Measurements from ENCODE around the gene USF1. TPM values are rescaled to one million over a fixed set of nuclear protein-coding genes. Genes with fewer than 3 reads are reported as not detected.
"Not testable (repeated sequence)": the region's sequence is repeated elsewhere in the genome, so short reads cannot be mapped to it uniquely, and the experiment has no call there.

The USF1 gene
- total RNA-seq, 1 experiment from 2014 or later, result 89.1 TPM

DNA sequence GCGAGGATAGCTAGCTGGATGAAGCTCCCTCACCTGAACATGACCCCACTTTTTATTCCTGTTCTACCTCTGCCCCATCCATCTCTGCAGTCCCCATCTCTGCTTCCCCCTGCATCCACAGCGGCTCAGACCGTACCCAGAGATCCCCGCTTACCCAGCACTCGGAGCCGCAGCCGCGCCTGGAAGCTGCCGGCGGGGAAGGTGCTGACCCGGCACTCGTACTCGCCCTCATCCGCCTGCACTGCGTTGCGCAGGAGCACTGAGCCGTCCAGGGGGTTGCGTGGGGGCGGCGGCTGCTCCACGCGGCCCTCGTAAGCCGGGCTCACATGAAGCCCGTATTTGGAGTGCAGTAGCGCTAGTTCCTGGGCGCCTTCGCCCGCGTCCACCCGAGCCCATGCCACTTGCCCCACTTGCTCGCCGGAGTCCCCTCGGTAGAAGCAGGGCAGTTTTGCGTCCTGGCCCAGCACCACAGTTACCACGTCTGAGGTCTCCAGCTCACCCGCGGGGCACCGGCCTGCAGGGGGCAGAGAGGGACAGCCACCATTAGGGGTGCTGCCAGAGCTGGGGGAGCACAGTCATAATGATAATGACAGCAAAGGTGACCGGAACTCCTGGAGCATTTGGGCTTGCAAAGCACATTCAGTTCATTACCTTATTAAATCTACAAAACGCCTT lies 33.8 kb upstream of the USF1 start:
- no peak for DNase-seq (ENCODE audit: low read depth)

DNA sequence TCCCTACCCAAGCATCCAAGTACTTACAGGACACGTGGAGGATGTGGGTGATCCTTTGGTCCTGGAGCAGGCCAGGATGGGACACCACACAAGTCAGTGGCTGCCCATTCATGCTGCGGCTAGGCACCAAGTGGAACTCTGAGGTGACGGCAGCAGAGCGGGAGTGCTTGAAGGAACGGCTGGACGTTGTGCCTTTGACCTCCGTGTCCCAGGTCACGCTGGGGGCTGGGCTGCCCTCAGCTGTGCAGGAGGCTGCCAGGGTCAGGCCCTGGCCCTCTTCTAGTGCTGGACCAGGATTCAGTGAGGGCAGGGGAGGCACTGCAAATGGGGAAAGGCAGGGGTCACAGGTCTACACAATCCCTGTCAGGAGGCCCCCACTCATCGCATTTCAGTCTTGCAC lies 31.6 kb upstream of the USF1 start:
- DNase-seq (ENCODE audit: low read depth), result no peak

DNA sequence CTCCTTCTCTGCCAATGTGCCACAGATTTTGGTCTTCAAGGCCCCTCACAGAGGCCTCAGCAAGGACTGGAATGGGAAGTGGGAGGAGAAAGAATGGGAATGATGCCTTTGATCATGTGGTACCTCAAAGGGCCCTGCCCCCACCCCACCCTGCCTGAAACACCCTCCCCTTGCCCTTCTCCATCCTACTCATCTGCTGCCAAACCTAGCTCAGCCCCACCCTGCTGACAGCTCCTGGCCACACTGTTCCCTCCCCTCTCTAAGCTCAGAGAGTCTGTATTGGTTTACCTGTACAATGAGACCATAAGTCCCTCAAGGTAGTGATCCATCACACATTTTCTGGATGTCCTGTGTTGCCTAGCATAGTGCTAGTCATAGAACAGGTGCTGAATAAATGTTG lies 30.6 kb upstream of the USF1 start:
- no peak for DNase-seq (ENCODE audit: low read depth)

DNA sequence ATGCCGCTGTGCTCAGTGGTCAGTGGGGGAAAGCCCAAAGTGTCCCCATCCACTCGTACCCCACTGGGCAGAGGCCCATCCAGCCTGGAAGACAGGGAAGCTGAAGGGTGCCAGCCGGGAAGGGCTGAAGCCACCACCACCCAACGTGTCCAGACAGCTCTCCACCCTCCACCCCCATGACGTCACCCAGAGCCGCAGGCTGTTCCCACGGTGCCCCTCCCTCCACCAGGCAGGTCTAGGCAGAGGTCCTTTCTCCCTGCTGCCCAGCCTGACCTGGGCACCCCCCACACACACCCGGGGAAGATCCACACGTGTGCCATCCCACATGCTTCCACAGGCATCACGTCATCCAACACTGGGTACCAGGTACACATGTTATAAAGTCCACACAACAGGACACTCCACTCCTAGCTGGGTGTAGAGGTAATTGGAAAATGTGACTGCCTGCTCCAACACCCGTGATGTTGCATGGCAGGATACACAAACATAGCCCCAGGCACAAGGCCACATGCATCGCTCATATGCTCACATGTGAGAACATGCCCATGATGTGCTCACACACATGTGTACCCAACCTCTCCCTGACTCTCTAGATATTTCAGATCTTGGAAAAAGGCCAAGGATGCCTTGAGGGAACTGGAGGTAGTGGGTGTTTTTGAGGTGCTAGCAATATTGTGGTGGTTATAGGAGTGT lies 29.0 kb upstream of the USF1 start:
- DNase-seq (ENCODE audit: low read depth), result peak; percentile 49

DNA sequence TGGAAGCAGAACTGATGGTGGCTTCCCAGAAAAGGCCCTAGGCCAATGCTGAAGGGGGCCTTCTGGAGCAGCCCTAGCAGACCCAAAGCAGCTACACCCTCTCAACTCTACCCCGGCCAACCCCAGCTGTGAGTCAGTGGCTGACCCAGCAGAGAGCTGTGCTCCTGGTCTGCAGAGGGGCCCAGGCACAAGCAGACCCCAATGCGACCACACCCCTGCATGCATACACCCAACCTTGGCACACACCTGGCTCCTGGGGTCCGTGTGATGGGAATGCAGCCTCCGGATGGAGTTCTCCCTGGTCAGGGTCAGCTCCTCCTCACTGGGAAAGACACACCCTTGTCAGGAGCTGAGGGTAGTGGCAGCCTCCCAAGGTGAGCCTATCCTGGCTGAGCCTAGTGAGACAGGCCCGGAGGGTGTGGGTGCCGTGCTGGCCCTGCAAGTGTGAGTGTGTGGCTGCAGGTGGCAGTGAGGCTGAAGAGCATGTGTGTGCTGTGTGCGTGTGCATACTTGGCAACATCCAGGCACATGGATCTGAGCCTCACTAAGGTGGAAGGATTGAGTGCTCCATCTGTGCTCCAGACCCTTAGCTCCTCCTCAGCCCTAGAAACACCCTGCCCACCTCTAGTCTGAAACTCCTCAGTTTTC lies 27.8 kb upstream of the USF1 start:
- no peak for DNase-seq (ENCODE audit: low read depth)

DNA sequence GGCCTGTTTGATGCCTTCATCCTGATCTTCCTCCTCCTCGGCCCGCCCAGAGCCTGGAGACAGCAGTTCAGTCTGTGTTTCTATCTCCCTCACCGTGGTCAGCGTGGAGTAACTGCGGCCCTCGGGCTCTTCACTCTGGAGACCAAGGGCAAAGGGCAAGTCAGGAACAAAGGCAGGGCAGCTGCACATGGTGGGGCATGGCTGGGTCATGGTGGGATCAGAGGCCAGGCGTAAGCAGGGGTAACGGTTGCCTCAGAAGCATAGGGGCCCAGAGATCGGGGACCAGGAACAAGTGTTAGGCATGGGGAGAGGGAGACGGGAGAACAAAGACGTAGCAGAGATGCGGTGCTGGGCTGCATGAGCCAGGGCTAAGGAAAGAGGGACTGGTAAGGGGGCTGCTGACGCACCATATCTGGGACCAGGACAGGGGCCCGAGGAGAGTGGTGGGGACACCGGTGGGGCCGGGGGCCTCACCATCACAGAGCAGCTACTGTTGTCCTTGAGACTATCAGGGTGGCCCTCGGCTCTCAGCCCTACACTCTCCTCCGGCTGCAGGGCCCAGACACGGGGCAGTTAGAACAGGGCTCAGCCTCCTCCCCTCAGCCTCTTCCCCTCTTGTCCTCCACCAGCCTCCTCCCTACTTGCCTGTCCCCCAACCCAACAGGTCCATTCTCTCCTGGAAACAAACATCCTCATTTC lies 27.1 kb upstream of the USF1 start:
- DNase-seq (ENCODE audit: low read depth), result no peak

DNA sequence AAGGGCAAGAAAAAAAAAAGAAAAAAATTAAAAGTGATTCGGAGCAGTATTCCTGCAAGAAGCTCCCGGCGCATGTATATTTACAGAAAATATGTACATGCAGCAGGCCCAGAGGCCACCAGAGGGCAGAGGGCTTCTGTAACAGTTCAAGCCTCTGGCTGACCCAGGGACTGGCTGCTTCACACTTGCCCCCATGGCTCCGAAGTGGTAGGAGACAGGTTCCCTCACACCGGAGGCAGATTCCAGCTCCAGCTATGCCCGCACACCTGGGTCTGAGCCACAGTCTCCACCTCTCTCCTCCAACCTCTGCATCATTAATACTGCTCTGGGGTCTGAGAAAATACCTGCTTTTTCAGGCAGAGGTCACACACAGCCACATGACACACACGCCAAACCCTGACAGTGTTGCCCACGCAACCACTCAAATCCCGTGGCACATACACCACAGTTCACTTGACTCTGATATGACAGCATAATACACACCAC lies 26.2 kb upstream of the USF1 start:
- peak; percentile 51 for DNase-seq (ENCODE audit: low read depth)

DNA sequence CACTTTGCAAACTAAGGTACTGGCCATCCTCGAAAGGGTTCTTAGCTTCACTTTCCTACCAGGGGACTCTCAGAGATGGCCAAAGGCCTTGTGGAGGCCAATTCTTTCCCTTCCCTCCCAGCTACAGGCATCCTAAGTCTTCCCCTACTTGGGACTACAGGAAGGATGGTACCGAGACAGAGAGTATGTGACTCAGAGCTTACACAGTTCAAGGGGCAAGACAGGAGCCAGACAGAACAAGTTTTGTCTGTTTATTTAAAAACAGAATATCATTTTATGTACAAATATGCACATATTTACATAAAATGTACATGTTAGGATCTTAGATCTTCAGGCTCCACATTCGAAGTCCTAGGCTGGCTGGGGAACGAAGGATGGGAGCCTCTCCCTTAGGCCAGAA lies 25.0 kb upstream of the USF1 start:
- DNase-seq (ENCODE audit: low read depth), result no peak

DNA sequence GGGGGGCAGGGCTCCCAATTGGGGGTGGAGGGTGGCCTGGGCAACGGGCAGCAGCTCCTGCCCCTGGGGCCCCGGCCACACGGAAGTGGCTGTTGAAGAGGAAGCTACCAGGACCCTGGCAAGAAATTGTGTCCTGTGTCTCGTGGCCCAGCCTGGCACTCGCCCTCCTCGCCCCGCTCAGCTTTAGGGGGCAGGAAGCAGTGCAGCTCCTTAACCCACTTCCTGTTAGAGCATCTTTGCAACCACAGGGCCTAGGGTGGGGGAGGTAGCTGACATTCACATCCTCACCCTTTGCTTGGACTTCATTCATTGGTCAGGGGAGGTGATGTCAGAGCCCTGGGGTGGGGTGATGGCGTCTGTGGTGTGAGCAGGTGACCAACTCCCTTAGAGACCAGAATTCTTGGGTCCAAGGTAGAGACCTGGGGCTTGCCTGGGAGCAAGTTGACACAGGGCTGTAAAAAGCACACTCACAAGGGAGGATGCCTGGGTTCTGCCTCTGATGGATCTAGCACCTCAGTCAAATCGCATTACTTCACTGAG lies 24.0 kb upstream of the USF1 start, which contains the start of gene ARHGAP30:
Gene ARHGAP30 (minus strand): TSS at position 161 of the 540 bp plus-strand sequence. CDS start 267 bp downstream, outside the sequence.
- no peak for DNase-seq (ENCODE audit: low read depth)

DNA sequence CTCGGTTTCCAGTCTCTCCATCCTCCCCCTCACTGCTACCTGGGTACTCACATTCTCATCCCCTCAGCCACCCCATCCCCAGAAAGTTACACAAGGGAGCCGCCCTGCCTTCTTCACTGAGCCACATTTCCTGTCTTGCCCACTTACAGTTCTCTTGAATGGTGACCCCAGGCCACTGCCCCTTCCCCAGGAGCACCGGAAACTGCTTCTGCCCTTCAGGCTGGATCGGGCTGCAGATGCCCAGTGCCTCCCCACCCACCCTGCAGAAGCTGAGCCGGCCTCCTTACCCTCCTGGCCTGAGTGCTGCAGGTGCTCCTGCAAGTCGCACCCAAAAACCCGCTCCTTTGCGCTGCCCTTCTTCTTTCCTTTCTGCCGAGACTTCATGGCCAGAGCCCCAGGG lies 23.5 kb upstream of the USF1 start:
- DNase-seq (ENCODE audit: low read depth), result no peak

DNA sequence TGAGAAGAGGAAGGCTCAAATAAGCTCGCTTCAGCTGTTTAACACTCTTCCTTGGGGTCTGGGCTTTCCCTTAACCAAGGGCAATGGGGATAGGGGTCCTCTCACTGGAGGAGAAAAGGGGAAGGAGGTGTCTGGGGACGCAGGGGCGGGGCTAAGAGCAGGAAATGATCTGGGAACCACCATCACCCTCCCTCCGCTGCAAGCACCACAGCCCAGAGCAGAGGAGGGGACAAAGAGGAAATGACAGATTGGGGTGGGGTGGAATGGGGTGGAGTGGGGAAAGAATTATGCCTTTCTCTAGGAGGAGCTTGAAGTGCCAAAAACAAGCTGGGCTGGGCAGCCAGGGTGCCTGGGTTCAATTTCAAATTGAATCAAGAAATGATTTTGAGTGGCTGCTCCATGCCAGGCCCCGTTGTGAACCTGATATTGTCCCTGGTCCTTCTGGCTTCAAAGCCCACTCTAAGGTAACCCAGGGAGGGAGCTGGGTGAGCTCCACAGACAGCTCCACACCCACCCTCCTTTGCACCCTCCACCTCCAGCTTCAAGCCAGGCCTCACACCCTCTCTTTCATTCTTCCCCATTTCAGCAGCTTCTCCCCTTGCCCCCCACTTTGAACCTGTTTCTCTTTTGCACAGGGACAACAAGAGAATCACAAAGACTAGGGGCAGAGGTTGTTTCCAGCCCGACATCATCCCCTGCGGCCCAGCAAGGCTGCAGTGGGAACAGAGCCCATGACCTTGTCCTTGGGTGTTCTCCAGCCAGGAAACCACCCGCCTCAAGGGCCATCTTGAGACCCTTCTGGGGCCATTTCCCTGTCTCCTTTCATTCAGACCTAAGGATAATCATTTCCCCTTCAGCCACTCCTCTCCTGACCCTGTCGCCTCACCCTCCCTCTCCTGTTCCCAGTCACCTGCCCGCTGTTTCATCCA lies 22.8 kb upstream of the USF1 start:
- no peak for DNase-seq (ENCODE audit: low read depth)

DNA sequence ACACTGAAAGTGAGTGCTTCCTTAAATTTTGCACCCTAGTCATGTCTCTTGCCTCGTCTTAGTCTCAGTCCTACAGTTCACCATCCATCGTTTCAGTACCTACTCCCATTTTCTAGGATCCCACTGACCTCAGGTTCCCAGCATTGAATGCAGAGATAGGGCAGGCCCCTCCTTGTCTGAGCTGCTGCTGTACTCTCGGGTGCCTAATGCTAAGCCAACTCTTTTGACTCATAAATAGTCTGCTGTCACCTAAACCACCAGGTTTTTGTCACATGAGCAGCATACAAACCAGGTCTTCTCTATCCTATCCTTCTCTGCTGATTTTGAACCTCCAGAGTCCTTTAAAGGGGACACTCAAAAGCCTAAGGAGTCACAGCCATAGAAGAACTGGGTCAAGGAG lies 20.9 kb upstream of the USF1 start:
- DNase-seq (ENCODE audit: low read depth), result no peak

DNA sequence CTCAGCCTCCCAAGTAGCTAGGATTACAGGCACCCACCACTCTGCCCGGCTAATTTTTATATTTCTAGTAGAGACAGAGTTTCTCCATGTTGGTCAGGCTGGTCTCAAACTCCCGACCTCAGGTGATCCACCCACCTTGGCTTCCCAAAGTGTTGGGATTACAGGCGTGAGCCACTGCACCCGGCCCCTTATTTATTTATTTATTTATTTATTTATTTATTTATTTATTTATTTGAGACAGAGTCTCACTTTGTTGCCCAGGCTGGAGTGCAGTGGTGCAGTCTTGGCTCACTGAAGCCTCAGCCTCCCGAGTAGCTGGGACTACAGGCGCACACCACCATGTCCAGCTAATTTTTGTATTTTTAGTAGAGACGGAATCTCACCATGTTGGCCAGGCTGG lies 19.9 kb upstream of the USF1 start:
- DNase-seq (ENCODE audit: low read depth), result not testable (repeated sequence)

DNA sequence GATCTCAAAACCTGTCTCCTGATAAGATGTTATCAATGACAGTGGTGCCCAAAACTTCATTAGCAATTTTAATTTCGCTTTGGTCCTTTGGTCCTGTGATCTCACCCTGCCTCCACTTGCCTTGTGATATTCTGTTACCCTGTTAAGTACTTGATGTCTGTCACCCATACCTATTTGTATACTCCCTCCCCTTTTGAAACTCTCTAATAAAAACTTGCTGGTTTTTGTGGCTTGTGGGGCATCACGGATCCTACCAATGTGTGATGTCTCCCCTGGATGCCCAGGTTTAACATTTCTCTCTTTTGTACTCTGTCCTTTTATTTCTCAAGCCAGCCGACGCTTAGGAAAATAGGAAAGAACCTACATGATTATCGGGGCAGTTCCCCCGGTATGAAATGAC lies 18.2 kb upstream of the USF1 start:
- not testable (repeated sequence) for DNase-seq (ENCODE audit: low read depth)

DNA sequence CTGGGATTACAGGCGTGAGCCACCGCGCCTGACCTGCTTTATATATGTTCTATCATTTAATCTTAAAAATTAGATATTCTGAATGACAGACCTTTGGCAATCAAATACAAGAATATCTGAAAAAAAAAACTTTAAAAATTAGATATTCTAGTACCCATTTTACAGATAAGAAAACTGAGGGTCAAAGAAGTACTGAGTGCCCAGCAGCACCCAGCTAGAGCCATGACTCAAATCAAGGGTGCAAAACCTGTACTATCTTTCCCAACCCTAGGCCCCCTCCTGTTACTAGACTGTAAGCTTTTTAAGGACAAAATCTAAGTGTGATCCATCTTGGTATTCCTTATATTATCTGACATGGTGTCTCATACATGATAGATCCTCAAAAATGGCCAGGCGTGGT lies 15.6 kb upstream of the USF1 start:
- DNase-seq (ENCODE audit: low read depth), result no peak

DNA sequence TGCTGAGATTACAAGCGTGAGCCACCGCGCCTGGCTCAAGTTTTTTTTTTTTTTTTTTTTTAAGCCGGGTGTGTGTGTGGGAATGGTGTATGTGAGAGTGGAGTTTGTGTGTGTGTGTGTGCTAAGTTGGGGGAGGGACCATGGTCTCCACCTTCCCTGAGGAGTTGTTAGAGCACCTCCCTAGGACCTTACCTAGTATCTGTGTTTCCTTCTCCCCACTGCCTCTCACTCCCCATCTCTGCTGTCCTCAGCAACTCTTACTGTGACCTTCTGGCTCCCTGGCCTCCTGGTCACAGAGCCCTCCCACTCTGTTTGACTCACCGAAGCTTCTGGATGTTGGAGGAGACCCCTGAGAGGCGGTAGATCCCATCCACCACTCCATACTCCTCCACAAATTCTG lies 13.5 kb upstream of the USF1 start:
- no peak for DNase-seq (ENCODE audit: low read depth)

DNA sequence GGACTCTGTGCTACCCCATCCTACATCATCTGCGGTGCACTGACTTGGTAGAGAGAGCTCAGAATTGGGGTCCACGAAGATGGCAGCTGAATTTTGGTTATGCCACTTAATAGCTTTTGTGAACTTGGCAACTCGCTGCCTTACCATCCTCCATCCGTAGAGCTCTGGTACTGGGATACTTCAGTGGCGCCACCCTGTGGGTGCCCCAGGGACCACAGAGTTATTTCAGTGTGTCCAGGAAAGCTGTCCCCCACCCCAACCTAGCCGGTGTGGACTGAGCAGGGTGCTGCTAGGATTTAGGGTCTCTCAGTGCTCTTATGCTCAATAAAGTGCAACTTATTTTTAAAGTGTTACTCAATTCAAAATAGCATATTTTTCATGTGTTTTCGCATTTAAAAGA lies 9.0 kb upstream of the USF1 start:
- DNase-seq (ENCODE audit: low read depth), result no peak

DNA sequence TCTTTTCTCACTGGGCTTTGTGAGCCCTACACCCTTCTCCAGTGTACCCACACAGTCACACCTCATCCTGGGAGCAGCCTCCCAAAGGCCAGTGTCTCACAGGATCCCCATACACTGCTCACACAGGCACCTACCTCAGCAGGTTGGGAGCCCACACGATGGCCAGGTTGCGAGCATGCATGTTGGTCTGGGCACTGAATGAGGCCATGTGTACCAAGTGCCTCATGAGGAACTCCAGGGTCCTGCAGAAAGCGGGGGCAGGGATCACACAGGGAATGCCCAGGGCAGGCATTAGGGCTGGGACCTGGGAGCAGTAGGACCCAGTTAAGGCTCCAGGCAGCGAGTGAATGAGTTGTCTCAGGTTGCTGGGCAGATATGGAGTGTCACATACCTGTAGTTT lies 8.5 kb upstream of the USF1 start:
- no peak for DNase-seq (ENCODE audit: low read depth)

DNA sequence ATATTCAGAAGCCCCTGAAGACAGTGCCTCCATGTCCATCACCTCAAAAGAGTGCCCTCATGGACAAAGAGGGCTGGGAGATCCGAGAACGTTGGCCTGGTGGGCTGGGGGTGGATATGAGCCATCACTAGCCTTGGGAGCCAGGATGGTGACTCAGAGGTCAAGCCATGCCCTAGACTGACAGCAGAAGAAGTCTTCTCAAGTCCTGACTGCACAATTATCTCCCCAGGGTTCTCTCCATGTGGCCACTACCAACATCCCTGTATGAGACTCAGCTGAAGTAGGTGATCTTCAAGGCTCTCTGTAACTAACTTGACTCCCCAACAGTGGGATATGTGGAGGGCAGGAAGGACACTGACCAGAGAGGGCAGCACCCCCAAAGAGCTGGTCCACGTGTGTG lies 7.1 kb upstream of the USF1 start:
- no peak for DNase-seq (ENCODE audit: low read depth)

DNA sequence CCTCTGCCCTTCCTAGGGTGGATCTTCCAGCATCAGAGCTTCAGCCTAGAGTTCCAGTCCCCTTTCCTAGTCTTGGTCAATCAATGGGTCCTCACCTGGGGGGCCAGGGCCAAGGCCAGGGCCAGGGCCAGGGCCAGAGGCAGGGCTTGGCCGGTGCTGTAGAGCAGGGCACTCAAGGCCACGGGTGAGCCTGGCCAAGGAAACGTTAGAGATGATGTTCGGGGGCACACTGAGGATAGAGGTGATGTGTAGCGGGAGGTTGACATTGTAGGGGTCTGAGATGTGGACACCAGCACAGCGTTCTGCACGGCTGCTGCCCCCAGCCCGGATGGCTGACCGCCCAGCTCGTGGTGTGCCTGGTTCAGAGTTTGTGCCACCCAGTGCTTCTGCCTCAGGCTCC lies 5.4 kb upstream of the USF1 start:
- no peak for DNase-seq (ENCODE audit: low read depth)
